Left ventricle myocardium inferior (tissue), 1 donor: ENCODE results near the gene B3GLCT. TPM values are rescaled to one million over a fixed set of nuclear protein-coding genes. Genes with fewer than 3 reads are reported as not detected.

Source experiments
- DNase-seq: peaks from one replicate; pipeline ENCODE4 v3.0.0-alpha.2; 2020
- H3K27ac ChIP-seq: fragments of 200-600 bp; replicated peaks from 2 replicates; pipeline ENCODE4 v1.8.0; 2021
- H3K27me3 ChIP-seq: fragments of 200-600 bp; 2 replicates; pipeline ENCODE4 v1.8.0; 2021; ENCODE audit warnings: low read depth
- H3K36me3 ChIP-seq: fragments of 200-600 bp; 2 replicates; pipeline ENCODE4 v1.8.0; 2021
- H3K4me1 ChIP-seq: fragments of 200-600 bp; 2 replicates; pipeline ENCODE4 v1.8.0; 2021
- H3K4me3 ChIP-seq: fragments of 200-600 bp; 2 replicates; pipeline ENCODE4 v1.8.0; 2021; ENCODE audit warnings: mild to moderate bottlenecking, moderate library complexity
- H3K9me3 ChIP-seq: fragments of 200-600 bp; replicated peaks from 2 replicates; pipeline ENCODE4 v1.8.0; 2021
- CTCF ChIP-seq: fragments of 200-600 bp; IDR thresholded peaks from 2 replicates; pipeline ENCODE4 v1.8.0; 2021; ENCODE audit warnings: antibody characterized with exemption, mild to moderate bottlenecking, borderline replicate concordance
- intact Hi-C: fragments of 100-400 bp; cut with micrococcal nuclease; formaldehyde crosslinking; loops from one replicate; pipeline ENCODE4 v1.11.0; 2022
- total RNA-seq: library from RNA; stranded (reverse); fragmentation: NEBNext Ultra II Directional; extraction: Animal tissue kit (Norgen Biotek cat#: 25700); gene quantifications from one replicate; pipeline ENCODE4 v1.2.1, GENCODE V29; 2021
- donor health status: DM: no; HTN: yes; CAD: no; lungs with severe emphysema.

The B3GLCT gene
- total RNA-seq, 1 donor from 2014 or later, result 19.5 TPM

GRCh38 chr13:31374682-31375081 is 174.9 kb downstream of the B3GLCT start:
- Histone ChIP-seq H3K27ac (no peak overlapping the region), H3K4me1 (no peaks in the 10 kb centered on the region), H3K36me3 (no peaks in the 10 kb centered on the region), H3K4me3 (no peak overlapping the region), H3K9me3 (no peaks in the 10 kb centered on the region), H3K27me3 (no peaks in the 10 kb centered on the region)
- no peak for DNase-seq
- intact Hi-C loops, result no loop called here
- TF ChIP-seq CTCF, result no peak

GRCh38 chr13:31377946-31378345 is 178.2 kb downstream of the B3GLCT start:
- no peak for DNase-seq
- no peaks in the 10 kb centered on the region for H3K4me1 ChIP-seq
- intact Hi-C loops, result no loop called here
- H3K36me3 ChIP-seq, result no peaks in the 10 kb centered on the region
- no peak for TF ChIP-seq CTCF
- no peaks in the 10 kb centered on the region for H3K9me3 ChIP-seq
- H3K27me3 ChIP-seq, result no peaks in the 10 kb centered on the region
- H3K27ac ChIP-seq, result no peak overlapping the region
- H3K4me3 ChIP-seq, result no peak overlapping the region

GRCh38 chr13:31380715-31381114 is 180.9 kb downstream of the B3GLCT start:
- no peaks in the 10 kb centered on the region for H3K27me3 ChIP-seq
- H3K4me3 ChIP-seq, result no peak overlapping the region
- no peak for DNase-seq
- H3K9me3 ChIP-seq, result no peaks in the 10 kb centered on the region
- H3K27ac ChIP-seq, result no peak overlapping the region
- TF ChIP-seq CTCF, result no peak
- intact Hi-C loops, result no loop called here
- no peaks in the 10 kb centered on the region for H3K4me1 ChIP-seq
- no peaks in the 10 kb centered on the region for H3K36me3 ChIP-seq

Other genes with a start within 250 kb of the B3GLCT start
- 78.8 TPM for gene HSPH1, start 38.1 kb upstream of the B3GLCT start, total RNA-seq